H1 (cell line): Measurements from ENCODE around the gene LZTFL1. TPM values are rescaled to one million over a fixed set of nuclear protein-coding genes. Genes with fewer than 3 reads are reported as not detected.

ENCODE experiments used
- CTCF ChIA-PET: fragments of 300-600 bp; sonication (Branson Sonifier 250); formaldehyde crosslinking; loops from one replicate; lab custom pipeline; 2021; ENCODE audit not compliant: partially characterized antibody; lab: Charles Lee
- POLR2A ChIA-PET: fragments of 300-600 bp; sonication (Branson Sonifier 250); formaldehyde crosslinking; loops from one replicate; lab custom pipeline; 2021; ENCODE audit warnings: inconsistent platforms; ENCODE audit not compliant: partially characterized antibody; lab: Charles Lee
- DNase-seq, 2 experiments: peaks; one replicate each; pipeline versions ENCODE4 v3.0.0 to v3.0.0-alpha.2; 2010 to 2022; ENCODE audit warnings: low spot score in 2 of 2, low read depth in 1 of 2, mixed read lengths in 1 of 2
- FAIRE-seq: peaks from 2 replicates; lab custom pipeline; 2011; peaks lifted over from hg19 to GRCh38; lab: Jason Lieb, UNC
- H2AFZ ChIP-seq: 2 replicates; pipeline ENCODE4 v1.8.1; 2012; ENCODE audit warnings: low read length, inconsistent platforms
- H2AK5ac ChIP-seq: 2 replicates; pipeline ENCODE4 v1.6.1; 2013; ENCODE audit warnings: low read depth, low read length
- H2BK120ac ChIP-seq: replicated peaks from 2 replicates; pipeline ENCODE3; 2013; ENCODE audit warnings: low read depth, low read length, inconsistent platforms
- H2BK12ac ChIP-seq: 2 replicates; pipeline ENCODE4 v1.6.1; 2013; ENCODE audit warnings: low read depth, low read length
- H2BK15ac ChIP-seq: 2 replicates; pipeline ENCODE4 v1.6.1; 2013; ENCODE audit warnings: low read length
- H2BK20ac ChIP-seq: 2 replicates; pipeline ENCODE4 v1.6.1; 2013; ENCODE audit warnings: low read length
- H2BK5ac ChIP-seq: 2 replicates; pipeline ENCODE4 v1.6.1; 2013; ENCODE audit warnings: low read depth, low read length
- H3K14ac ChIP-seq: 2 replicates; pipeline ENCODE4 v1.6.1; 2013; ENCODE audit warnings: inconsistent platforms; ENCODE audit not compliant: insufficient read length
- H3K18ac ChIP-seq: 2 replicates; pipeline ENCODE4 v1.6.1; 2013; ENCODE audit warnings: low read length; ENCODE audit errors: extremely low read depth
- H3K23ac ChIP-seq: 2 replicates; pipeline ENCODE4 v1.6.1; 2013; ENCODE audit warnings: inconsistent platforms; ENCODE audit not compliant: insufficient read length
- H3K23me2 ChIP-seq: 2 replicates; pipeline ENCODE4 v1.6.1; 2013; ENCODE audit warnings: low read depth, low read length
- H3K27ac ChIP-seq: 2 replicates; pipeline ENCODE4 v1.6.1; 2011; ENCODE audit warnings: low read depth, low read length, inconsistent platforms
- H3K27me3 ChIP-seq, 4 experiments: replicated peaks in 1 of 4; 1 replicate in 1 of 4; 2 replicates in 3 of 4; pipeline versions ENCODE4 v1.6.1 to v1.8.1; 2011 to 2013; ENCODE audit warnings: low read length in 3 of 4, mild to moderate bottlenecking in 3 of 4, inconsistent platforms in 2 of 4, mixed read lengths in 2 of 4, moderate library complexity in 1 of 4; ENCODE audit not compliant: control insufficient read depth in 3 of 4, insufficient read depth in 3 of 4; ENCODE audit errors: extremely low read depth in 1 of 4
- H3K36me3 ChIP-seq, 4 experiments: 2 replicates each; pipeline versions ENCODE4 v1.6.1 to v1.8.1; 2011 to 2013; ENCODE audit warnings: mild to moderate bottlenecking in 4 of 4, low read length in 3 of 4, moderate library complexity in 2 of 4, control low read depth in 1 of 4, inconsistent platforms in 1 of 4; ENCODE audit not compliant: insufficient read depth in 4 of 4, control insufficient read depth in 2 of 4
- H3K4ac ChIP-seq: replicated peaks from 2 replicates; pipeline ENCODE3; 2013; ENCODE audit warnings: low read length, low read depth, mixed read lengths, inconsistent platforms; ENCODE audit not compliant: insufficient read length
- H3K4me1 ChIP-seq, 4 experiments: replicated peaks in 1 of 4; 1 replicate in 1 of 4; 2 replicates in 3 of 4; pipeline versions ENCODE4 v1.6.1 to v1.8.1; 2011 to 2013; ENCODE audit warnings: low read length in 3 of 4, inconsistent platforms in 2 of 4, mixed read lengths in 1 of 4; ENCODE audit not compliant: insufficient read depth in 4 of 4, control insufficient read depth in 3 of 4
- H3K4me2 ChIP-seq, 2 experiments: 2 replicates each; pipeline versions ENCODE4 v1.6.1 to v1.8.1; 2011 to 2013; ENCODE audit warnings: low read depth in 2 of 2, low read length in 2 of 2, control low read depth in 1 of 2, inconsistent platforms in 1 of 2, mild to moderate bottlenecking in 1 of 2; ENCODE audit not compliant: insufficient read depth in 1 of 2
- H3K4me3 ChIP-seq, 4 experiments: fragments of 200-600, 300-600 bp in 1 of 4; sonication (generic), shearing (Covaris generic), sonication (Bioruptor Twin) in 1 of 4; 2 replicates each; pipeline versions ENCODE4 v1.5.1 to v1.8.1; 2011 to 2016; ENCODE audit warnings: low read length in 4 of 4, low read depth in 3 of 4, control low read depth in 2 of 4, inconsistent platforms in 2 of 4, mild to moderate bottlenecking in 2 of 4, mixed read lengths in 1 of 4, moderate library complexity in 1 of 4; ENCODE audit not compliant: insufficient read depth in 2 of 4; ENCODE audit errors: extremely low read depth in 1 of 4
- H3K56ac ChIP-seq: replicated peaks from 2 replicates; pipeline ENCODE3; 2013; ENCODE audit warnings: low read depth, mild to moderate bottlenecking, mixed read lengths, low read length, inconsistent platforms; ENCODE audit not compliant: insufficient read length
- H3K79me1 ChIP-seq: 2 replicates; pipeline ENCODE4 v1.6.1; 2013; ENCODE audit warnings: low read depth, low read length, control low read depth
- H3K79me2 ChIP-seq, 2 experiments: 2 replicates each; pipeline versions ENCODE4 v1.6.1 to v1.8.1; 2012 to 2013; ENCODE audit warnings: low read length in 2 of 2, mild to moderate bottlenecking in 2 of 2, inconsistent platforms in 1 of 2; ENCODE audit not compliant: insufficient read depth in 2 of 2, control insufficient read depth in 1 of 2
- H3K9ac ChIP-seq, 4 experiments: replicated peaks in 1 of 4; 1 replicate in 1 of 4; 2 replicates in 3 of 4; pipeline versions ENCODE4 v1.6.1 to v1.8.1; 2011 to 2013; ENCODE audit warnings: low read depth in 3 of 4, low read length in 3 of 4, control low read depth in 2 of 4, mild to moderate bottlenecking in 2 of 4, moderate library complexity in 2 of 4, inconsistent platforms in 1 of 4; ENCODE audit errors: extremely low read depth in 1 of 4
- H3K9me3 ChIP-seq, 2 experiments: 2 replicates each; pipeline versions ENCODE4 v1.6.1 to v1.8.1; 2012 to 2013; ENCODE audit warnings: mild to moderate bottlenecking in 2 of 2, moderate library complexity in 2 of 2, control low read depth in 1 of 2, inconsistent platforms in 1 of 2, low read depth in 1 of 2, low read length in 1 of 2, mixed read lengths in 1 of 2; ENCODE audit not compliant: insufficient read depth in 2 of 2
- H4K20me1 ChIP-seq, 2 experiments: replicated peaks in 1 of 2; 2 replicates each; pipeline versions ENCODE3 to v1.8.1; 2011 to 2013; ENCODE audit warnings: inconsistent platforms in 2 of 2, low read length in 2 of 2, mild to moderate bottlenecking in 1 of 2; ENCODE audit not compliant: insufficient read depth in 2 of 2, control insufficient read depth in 1 of 2
- H4K5ac ChIP-seq: 2 replicates; pipeline ENCODE4 v1.6.1; 2013; ENCODE audit warnings: low read length, low read depth, mixed read lengths, inconsistent platforms; ENCODE audit not compliant: insufficient read length
- H4K8ac ChIP-seq: 2 replicates; pipeline ENCODE4 v1.8.0; 2013; ENCODE audit warnings: mild to moderate bottlenecking, moderate library complexity, low read length, inconsistent platforms; ENCODE audit not compliant: insufficient read depth; ENCODE audit errors: extremely low read depth
- H4K91ac ChIP-seq: replicated peaks from 2 replicates; pipeline ENCODE3; 2013; ENCODE audit warnings: low read length, mixed read lengths, inconsistent platforms; ENCODE audit not compliant: insufficient read length
- RXRA ChIP-seq: IDR thresholded peaks from 2 replicates; pipeline ENCODE4 v1.6.1; 2011; ENCODE audit warnings: low read depth, mild to moderate bottlenecking, low read length, moderate library complexity; ENCODE audit not compliant: insufficient read depth
- WGBS, 2 experiments: shearing (Covaris generic) in 1 of 2; methylation state at CpG; one replicate each; pipeline versions ENCODE4 v1.1.6 to v1.1.7; 2013 to 2015; ENCODE audit warnings: low lambda C conversion rate in 2 of 2, mixed read lengths in 2 of 2, inconsistent platforms in 1 of 2, low coverage in 1 of 2, missing lambda C conversion rate in 1 of 2; ENCODE audit not compliant: insufficient replicate concordance in 2 of 2, insufficient coverage in 1 of 2, insufficient read length in 1 of 2; ENCODE audit errors: extremely low coverage in 1 of 2, missing lambda C conversion rate in 1 of 2; 5-methylcytosine and 5-hydroxymethylcytosine counted together
- polyA plus RNA-seq, 7 experiments: library from polyadenylated mRNA; depleted of rRNA in 3 of 7; stranded (reverse) in 5 of 7; unstranded in 2 of 7; fragments of >200 nt in 5 of 7; fragments of 200-250 nt in 2 of 7; gene quantifications; 1 replicate in 5 of 7; 2 replicates in 1 of 7; 4 replicates in 1 of 7; pipeline versions ENCODE4 v1.2.1 to v1.2.3, GENCODE V29; 2011 to 2013; ENCODE audit warnings: missing spikeins in 2 of 7, mixed read lengths in 2 of 7
- total RNA-seq: library from RNA; stranded (reverse); fragmentation: NEBNext Ultra II Directional; extraction: Animal tissue kit (Norgen Biotek cat#: 25700); gene quantifications from 2 replicates; pipeline ENCODE4 v1.2.1, GENCODE V29; 2021

Gene LZTFL1
- total and polyA plus RNA-seq, 2 of the 8 experiments (the other 6 are each of a cell fraction or from before 2014, with no cell fraction given) = 8.7 to 11.5 TPM

DNA sequence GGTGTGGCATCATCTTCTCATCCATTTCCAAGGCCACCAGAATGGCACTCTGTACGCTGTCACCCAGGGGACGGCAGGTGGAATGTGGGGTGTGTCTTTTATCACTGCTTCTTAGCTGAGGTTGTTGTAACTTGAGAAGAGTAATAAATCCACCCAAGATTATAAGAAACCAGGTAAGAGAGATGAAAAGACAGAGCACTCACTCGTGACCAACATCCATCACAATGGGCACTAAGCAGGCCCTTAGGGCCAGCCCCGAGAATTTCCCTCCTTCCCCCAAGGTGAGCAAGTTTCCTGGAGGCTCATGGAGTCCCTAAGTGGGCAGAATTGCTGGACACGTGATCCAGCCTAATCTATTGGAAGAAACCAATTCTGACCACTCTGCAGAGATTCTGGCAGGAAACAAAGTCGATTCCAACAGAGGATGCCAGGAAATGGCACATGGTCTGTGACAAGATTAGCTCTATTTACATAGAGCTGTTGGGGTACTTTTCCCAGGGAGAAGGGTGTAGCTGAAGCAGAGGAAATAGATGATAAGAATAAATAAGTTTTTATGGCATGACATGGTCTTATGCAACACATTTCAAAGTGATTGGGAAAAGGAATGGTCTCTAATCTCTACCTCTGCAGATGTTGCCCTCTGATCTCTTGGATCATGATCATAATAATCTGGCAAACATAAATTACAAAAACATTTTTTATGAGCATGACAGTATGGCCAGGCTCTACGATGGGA is 68.0 kb downstream of the LZTFL1 start:
- Histone ChIP-seq H4K20me1 (no peaks in the 10 kb centered on the region), H2AFZ (no peak overlapping the region), H4K5ac (no peak overlapping the region), H3K4ac (no peak overlapping the region), H2BK5ac (no peak overlapping the region), H3K79me1 (no peaks in the 10 kb centered on the region), H3K9me3 (no peaks in the 10 kb centered on the region), H3K14ac (no peak overlapping the region), H2BK15ac (no peak overlapping the region), H4K8ac (no peak overlapping the region), H3K23ac (no peak overlapping the region), H3K23me2 (no peaks in the 10 kb centered on the region; the same call in 1 of the 2 replicates), H3K79me2 (no peaks in the 10 kb centered on the region), H2AK5ac (no peak overlapping the region), H4K91ac (no peak overlapping the region), H3K4me3 (no peak overlapping the region), H2BK12ac (no peak overlapping the region), H3K27me3 (no peaks in the 10 kb centered on the region), H3K27ac (no peak overlapping the region), H3K56ac (no peak overlapping the region), H3K4me1 (no peaks in the 10 kb centered on the region; a peak in 1 of 7 replicates), H3K36me3 (no peaks in the 10 kb centered on the region), H2BK120ac (no peak overlapping the region), H2BK20ac (no peak overlapping the region), H3K18ac (no peak overlapping the region), H3K4me2 (no peak overlapping the region), H3K9ac (no peak overlapping the region)
- FAIRE-seq (no peak), DNase-seq (no peak)
- ChIA-PET POLR2A (no interaction called here), CTCF (interaction anchor here (1.1 to 7.1 kb wide), 6 partner anchors 10 to 233 kb away, joined by 3 to 64 read pairs (median 4); no protein-coding TSS in a partner anchor)
- no peak for TF ChIP-seq RXRA
- 83% methylated on average over 7 of the region's 7 CpGs; no CpG with 5 or more reads in 1 of the 2 experiments for WGBS, 2 experiments

Other genes starting within 250 kb of the LZTFL1 start
- 29.7 and 33.6 TPM in 2 replicates for gene LIMD1, start 247.4 kb downstream of the LZTFL1 start, total RNA-seq
- 11.4 and 13.5 TPM in 2 replicates for gene LIMD1, start 247.4 kb downstream of the LZTFL1 start, polyA plus RNA-seq (2011; rRNA removed)
- gene SACM1L, start 152.7 kb downstream of the LZTFL1 start, total RNA-seq = 59.7 and 61.0 TPM in 2 replicates
- 12.6 and 20.1 TPM in 2 replicates for gene SACM1L, start 152.7 kb downstream of the LZTFL1 start, polyA plus RNA-seq (2011; rRNA removed)
- not detected in 2 replicates for gene SLC6A20, start 45.6 kb downstream of the LZTFL1 start, total RNA-seq
- 0.05 and 0.17 TPM in 2 replicates for gene SLC6A20, start 45.6 kb downstream of the LZTFL1 start, polyA plus RNA-seq (2011; rRNA removed)
- not detected in 2 replicates for gene CCR9, start 44.4 kb upstream of the LZTFL1 start, total RNA-seq
- not detected in 2 replicates for gene CCR9, start 44.4 kb upstream of the LZTFL1 start, polyA plus RNA-seq (2011; rRNA removed)
- not detected in 2 replicates for gene CXCR6, start 101.3 kb upstream of the LZTFL1 start, total RNA-seq
- gene CXCR6, start 101.3 kb upstream of the LZTFL1 start, polyA plus RNA-seq (2011; rRNA removed) = not detected in 2 replicates
- 9.3 and 10.8 TPM in 2 replicates for gene FYCO1, start 153.7 kb upstream of the LZTFL1 start, total RNA-seq
- gene FYCO1, start 153.7 kb upstream of the LZTFL1 start, polyA plus RNA-seq (2011; rRNA removed) = 4.8 and 6.7 TPM in 2 replicates
- gene XCR1, start 185.4 kb upstream of the LZTFL1 start, total RNA-seq = not detected in 2 replicates
- gene XCR1, start 185.4 kb upstream of the LZTFL1 start, polyA plus RNA-seq (2011; rRNA removed) = 0.19 and 0.53 TPM in 2 replicates